Measurements from ENCODE around the gene NT5C2.
"Not testable (repeated sequence)": the region's sequence is repeated elsewhere in the genome, so short reads cannot be mapped to it uniquely, and the experiment has no call there.

DNA sequence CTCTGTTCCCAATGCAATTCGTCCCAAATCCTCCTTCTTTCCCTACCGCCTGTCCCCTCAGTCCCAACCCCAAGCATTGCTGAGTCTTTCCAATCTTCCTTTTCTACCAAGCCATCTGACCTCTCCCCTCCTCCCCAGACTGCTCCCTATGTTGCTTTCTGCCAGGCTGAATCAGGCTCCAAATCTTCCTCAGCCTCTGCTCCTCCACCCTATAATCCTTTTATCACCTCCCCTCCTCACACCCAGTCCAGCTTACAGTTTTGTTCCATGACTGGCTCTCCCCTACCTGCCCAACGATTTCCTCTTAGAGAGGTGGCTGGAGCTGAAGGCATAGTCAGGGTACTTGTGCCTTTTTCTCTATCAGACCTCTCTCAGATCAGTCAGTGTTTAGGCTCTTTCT is 13.6 kb upstream of the NT5C2 start:
- TF ChIP-seq EZH2phosphoT487 (IDR thresholded peaks at IDR 0.05; ENCODE audit: insufficient read depth, low read depth); EZH2 (IDR thresholded peaks at IDR 0.05; ENCODE audit: insufficient read depth, poor library complexity, severe bottlenecking): not testable (repeated sequence)

All from GM23248 (cell line).